HG03354 (cell line): Measurements from ENCODE around the gene BUB1B.
"Not testable (repeated sequence)": the region's sequence is repeated elsewhere in the genome, so short reads cannot be mapped to it uniquely, and the experiment has no call there.

ENCODE experiments used
- ATAC-seq: cut with Tn5 transposase; IDR thresholded peaks from one replicate; pipeline ENCODE4 v1.9.1; 2021; ENCODE audit warnings: mild to moderate bottlenecking; ENCODE audit not compliant: unreplicated experiment, poor library complexity, severe bottlenecking

The BUB1B gene

DNA sequence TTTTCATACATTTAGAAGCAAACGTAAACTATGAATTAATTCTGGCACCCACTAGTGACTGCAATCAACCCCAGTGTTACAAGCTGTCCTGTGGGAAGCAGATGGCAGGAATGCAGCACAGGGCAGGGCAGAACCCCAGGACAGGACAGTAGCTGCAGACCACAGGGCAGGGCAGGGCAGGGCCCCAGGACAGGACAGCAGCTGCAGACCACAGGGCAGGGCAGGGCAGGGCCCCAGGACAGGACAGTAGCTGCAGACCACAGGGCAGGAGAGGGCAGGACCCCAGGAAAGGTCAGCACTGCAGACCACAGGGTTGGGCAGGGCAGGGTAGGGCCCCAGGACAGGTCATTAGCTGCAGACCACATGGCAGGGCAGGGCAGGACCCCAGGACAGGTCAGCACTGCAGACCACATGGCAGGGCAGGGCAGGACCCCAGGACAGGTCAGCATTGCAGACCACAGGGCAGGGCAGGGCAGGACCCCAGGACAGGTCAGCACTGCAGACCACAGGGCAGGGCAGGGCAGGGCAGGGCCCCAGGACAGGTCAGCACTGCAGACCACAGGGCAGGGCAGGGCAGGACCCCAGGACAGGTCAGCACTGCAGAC is 24.9 kb upstream of the BUB1B start:
- ATAC-seq = not testable (repeated sequence)

DNA sequence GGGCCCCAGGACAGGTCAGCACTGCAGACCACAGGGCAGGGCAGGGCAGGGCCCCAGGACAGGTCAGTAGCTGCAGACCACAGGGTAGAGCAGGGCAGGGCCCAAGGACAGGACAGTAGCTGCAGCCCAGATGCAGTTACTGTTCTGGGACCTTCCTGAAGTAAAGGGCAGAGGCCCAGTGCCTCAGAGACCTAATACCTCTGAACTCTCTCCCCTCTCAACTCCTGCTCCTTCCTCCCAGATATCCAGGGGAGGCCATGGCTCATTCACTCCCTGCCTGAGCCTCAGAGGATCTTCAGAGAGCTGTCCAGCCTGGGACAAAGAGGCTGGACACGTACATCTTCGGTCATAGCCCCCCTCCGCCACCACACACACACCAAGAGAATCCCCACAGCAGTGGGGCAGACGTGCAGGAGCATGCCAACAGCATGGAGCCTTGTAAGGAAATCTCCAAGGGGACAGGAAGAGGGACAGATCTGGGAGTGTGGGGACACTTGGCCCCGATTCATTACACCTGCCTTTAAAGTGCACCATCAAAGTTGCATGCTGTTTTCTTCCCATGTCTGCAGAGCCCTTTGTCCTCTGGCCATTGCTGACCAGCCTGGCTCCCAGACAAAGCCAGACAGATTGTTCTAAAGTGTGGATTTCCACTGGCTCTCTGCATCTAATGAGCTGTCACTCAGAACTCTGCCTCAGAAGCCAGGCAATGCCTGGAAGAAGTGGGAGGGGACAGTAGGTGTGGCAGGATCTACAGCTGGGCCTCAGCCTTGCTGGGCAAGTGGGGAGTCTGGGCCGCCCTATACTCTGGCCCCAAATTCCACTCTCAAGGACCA is 24.2 kb upstream of the BUB1B start:
- ATAC-seq = no peak

DNA sequence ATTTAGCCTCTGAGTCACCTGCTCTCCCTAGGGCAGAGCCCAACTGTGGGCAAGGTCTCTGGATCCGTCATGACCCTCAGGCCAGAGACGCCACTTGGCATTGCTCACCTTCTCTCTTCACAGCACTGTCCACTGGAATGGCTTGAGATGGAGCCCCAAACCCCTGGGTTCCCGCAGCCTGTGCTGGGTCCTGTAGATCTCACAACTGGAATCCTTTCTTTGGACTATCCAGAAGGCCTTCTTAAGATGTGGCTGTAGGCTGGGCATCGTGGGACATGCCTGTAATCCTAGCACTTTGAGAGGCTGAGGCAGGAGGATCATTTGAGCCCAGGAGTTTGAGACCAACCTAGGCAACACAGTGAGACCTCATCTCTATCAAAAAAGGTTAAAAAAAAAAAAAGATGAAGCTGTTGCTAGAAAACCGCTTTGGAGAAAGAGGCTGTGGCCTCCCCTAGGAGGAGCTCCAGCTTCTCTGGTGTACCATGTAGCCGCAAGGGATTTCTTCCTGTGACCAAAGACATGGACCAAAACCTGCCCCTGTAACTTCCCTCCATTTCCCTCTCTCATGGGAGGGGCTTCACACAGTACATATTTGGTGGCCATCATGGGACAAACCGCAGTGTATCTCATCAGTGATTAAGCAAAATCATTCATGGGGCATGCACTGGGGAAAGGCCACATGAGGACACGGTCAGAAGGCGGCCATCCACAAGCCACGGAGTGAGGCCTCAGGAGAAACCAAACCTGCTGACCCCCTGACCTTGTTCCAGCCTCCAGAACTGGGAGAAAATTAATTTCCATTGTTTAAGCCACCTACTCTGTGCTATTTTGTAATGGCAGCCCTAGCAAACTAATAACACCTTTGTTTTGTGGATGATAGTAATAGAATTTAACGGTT is 23.3 kb upstream of the BUB1B start:
- no peak for ATAC-seq

DNA sequence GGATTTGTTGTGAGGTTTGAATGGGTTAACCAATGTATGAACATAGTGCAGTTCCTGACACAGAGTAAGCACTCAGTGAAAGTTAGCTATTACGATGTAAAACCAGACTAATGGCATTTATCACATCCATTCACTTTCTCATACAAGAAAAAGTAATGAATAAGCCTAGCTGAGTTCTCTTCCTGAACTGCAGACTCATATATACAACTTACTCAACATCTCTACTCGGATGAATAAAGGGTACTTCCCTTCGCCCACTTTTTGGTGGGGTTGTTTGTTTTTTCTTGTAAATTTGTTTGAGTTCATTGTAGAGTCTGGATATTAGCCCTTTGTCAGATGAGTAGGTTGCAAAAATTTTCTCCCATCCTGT is 22.7 kb upstream of the BUB1B start:
- ATAC-seq = not testable (repeated sequence)

DNA sequence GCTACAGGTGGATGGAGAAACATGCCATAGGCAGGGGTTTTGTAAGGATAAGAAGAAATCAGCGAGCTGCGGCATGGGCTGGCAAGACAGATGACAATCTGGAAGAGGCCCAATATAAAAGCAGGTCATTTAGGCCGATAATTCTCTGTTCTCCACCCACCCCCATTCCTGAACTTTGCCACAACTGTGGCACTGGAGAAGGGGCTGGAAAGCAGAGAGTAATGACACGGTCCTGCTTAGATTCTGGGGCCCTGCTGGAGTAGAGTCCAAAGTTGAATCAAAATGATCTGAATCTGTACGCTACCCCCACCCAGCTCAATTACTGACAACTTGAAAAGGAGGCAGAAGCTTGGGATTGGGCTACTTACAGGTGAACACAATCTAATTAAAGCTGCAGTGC is 18.4 kb upstream of the BUB1B start:
- ATAC-seq = no peak

DNA sequence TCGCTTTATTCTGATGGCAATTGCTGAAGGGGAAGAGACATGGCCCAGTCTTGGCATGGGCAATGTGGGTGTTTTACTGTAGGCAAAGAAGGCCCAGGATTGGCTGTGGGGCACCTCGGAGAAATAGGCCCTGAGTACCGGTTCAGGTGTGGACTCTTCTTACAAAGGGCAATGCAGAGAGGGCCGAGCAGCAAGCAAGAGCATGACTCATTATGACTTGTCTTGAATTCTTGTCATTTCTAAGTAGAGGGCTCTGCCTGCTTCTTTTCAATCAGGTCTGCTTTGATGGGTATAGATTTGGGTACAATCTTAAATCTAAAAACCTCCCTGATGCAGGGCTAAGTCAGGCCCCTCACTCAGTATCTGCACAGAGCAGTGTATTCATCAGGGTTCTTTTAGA is 14.8 kb upstream of the BUB1B start:
- ATAC-seq = no peak

DNA sequence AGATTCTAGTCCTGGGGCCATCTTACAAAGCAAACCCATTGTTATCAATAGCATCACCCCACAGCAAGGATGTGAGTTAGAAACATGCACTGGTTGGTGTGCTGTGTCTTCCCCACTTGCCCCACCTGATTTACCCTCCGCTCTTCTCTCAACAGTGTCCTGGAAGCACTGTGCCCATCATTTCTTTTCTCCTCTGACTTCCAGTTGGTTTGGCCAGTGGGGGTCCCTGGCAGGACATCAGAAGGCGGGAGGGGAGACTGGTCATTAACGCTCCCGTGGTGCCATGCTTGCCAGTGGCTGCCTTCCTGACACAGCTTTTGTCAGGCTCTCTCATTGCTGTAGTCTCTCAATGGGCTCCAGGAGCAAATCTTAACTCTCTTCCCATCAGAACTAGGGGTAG is 11.5 kb upstream of the BUB1B start:
- no peak for ATAC-seq

DNA sequence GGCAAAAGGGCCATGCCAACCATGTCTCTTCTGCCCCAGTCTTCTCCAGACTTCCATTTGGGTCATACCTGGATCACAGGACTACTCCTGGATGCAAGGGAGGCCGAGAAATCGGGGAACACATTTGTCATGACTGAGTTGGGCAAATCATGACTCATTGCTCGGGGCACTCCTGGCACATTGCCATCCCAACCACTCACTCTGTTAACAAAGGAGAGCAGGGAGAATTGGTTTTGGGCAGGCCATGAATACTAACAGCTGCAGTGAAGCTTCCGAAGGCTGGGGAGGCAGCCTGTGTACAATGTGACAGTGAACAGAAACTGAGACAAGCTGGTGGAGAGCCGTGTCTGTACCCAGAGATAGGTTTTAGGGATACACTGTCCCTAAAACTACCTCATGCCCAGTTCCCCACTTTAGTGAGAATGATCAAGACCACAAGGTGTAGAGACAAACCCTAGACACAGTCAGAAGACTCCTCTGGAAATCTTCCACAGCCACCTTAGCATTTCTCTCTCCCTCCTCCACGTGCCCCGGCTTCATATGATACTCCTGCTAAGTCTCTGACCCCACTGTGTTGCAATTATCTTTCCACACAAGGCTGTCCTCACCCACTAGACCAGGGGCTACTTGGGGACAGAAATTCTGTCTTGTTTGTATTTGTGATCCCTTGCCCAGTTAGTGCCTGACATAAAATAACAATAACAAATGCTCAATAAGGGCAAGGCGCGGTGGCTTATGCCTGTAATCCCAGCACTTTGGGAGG is 10.5 kb upstream of the BUB1B start:
- ATAC-seq = no peak

DNA sequence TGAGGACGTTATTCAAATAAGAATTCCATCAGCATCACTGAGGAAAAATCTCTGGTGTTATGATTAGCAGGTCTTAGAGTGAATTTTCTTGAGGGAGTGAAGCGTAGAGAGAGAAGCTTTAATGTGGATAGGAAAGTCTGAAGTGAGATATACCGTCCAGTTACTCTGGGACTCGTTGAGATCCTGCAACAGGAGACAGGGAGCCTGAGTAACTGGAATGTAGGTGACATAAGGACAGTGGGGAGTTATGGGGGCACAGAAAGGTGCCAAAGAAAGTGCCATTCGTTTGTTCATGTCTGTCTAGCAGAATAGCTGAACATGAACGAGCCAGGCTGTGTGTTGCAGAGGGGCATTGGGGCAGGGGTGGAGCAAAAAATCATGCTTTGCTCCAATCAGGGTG is 9.4 kb upstream of the BUB1B start:
- no peak for ATAC-seq

DNA sequence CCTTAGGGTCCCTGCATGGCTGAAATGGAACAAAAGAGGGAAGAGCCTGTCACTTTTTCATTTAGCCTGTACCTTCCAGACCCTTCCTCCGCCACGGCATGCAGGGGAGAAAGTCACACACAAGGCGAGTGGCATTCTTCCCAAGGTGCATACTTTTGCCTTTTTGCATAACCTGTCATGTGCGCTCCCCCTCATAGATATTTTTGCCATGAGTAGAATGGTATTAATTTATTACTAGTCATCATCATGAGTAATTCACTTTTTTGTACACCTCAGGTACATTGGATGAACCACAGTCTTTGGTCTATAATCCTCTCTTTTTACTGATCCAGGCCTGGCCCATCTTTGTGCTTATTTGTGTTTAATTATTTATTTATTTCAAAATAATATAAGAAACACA is 8.9 kb upstream of the BUB1B start:
- no peak for ATAC-seq

DNA sequence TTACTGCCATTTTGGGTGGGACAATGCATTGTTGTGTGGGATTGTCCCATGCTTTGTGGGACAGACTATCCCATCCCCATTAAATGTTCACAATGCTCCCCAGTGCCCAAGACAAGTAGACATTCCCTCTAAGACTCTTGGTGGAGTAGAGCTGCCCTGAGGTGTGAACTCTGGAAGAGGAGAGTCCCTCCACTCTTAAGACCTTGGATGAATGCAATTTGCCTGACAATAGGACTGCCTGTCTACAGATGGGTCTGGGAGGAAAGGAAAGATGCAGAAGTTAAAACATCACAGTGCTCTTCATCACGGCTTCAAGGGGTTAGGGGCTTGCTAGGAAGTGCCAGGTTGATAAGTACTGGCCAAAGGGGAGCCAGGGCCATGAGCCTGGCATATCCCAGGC is 6.0 kb upstream of the BUB1B start:
- ATAC-seq = not testable (repeated sequence)

DNA sequence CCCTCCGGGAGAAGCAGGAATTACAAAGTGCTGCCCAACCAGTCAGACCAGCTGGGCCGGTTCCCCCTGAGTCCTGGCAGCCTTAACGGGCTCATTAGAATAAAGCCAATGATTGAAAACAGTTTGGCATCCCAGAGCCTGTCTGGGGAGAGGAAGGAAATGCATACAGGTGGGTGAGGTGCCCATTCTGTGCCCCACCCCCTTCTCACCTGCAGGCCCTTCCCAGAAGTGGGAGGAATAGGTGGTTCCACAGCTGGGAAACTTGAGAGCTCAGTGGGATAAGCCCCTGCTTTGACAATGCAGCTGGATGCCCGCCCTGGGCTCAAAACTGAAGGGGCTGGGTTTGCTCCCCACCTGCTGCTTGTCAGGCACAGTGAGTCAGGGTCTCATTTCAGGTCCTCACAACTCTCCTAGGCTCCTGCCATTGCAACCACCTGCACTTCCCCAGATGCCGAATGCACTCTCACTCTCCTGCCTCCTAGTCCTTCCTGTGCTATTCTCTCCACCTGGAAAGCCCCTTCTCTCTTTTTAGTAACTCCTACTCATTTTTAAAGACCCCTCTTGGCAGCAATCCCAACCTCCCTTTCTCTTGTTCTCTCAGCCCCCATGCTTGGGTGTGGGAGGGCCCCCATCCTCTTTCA is 5.5 kb upstream of the BUB1B start:
- ATAC-seq = no peak

DNA sequence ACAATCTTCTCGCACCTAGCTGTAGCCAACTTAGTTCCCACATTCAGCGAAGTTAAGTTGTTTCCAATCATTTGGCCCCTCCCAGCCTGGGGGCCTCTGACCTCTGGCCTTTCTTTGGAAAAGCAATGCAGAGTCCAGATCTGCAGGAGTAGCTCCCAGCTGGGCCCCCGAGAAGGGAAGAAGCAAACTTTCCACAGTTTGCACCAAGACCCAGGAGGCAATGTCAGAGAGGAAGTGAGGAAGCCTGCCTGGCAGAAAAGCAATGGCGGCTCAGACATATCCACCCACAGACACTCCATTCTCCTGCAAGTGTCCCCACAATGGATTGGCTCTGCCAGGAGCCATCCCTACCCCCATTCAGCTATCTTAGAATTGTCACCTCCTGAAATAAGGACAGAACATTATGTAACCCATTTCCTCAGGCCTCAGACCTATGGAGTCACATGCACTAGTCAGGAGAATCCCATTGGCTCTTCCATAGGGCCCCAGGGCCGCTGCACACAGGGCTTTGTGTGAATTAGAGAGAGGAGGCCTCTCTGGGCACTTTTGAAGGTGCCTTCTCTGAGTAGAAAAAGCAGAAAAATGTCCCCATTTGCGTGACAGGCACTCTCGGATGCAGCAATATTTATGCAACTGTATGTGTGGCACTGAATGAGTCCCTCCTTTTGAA is 3.0 kb upstream of the BUB1B start:
- no peak for ATAC-seq

DNA sequence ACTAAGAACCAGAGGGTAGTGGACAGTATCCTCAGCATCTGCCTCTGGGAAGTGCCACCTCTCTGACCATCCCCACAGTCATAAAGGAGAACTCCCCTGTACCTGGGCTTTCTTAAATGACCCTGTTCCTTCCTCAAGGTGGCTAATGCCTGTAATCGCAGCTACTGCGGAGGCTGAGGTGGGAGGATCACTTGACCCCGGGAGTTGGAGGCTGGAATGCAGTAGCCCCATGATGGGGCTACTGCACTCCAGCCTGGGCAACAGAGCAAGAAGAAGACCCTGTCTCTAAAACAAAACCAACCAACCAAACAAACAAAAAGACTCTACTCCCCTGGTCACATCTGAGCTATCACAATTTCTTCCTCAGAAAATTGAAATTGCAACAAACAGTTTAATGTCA is 848 bp upstream of the BUB1B start:
- no peak for ATAC-seq

DNA sequence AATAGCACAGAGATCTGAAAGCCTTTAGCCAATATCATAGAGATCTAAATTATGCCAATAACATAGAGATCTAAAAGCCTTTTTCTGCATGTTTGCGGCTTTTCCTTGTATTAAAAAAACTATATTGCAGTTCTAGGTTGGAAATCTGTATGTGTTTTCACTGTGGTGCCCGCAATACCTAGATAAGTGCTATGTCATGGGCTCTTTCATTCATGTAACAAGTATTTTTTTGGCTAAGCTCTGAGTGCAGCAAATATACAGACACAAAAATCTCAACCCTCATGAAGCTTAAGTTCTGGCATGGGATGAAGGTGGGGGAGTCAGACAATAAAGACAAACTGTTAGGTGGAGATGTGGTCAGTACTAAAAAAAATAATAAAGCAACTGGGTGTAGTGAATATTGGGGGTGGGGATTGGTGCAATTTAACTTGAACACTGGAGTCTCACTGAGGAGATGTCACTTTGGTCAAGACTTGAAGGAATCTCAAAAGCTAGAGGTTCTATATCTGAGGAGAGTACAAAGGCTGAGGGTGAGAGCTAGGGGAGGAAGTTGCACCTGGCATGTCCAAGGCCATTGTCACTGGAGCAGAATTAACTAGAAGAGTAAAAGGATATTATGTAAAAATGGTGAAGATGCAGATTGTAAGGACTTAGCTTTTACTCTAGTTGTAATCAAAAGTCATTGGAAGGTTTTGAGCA is 973 bp downstream of the BUB1B start:
- no peak for ATAC-seq

DNA sequence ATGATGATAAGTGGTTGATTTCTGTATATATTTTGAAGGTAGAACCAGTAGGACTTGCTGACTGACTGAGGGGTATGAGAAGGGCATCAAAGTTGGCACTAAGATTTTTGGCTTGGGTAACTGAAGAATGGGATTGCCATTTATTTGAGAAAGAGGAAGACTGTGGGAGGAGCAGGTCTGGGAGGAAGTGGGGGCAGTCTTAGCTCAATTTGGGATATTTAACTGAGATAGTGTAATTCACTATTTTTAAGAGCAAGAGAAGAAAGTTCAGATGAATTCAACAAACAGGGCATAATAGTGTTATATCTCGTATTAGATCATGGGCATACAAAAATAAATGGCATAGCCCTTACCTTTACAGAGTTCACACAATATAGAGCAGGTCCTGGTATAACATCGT is 1.7 kb downstream of the BUB1B start:
- no peak for ATAC-seq

DNA sequence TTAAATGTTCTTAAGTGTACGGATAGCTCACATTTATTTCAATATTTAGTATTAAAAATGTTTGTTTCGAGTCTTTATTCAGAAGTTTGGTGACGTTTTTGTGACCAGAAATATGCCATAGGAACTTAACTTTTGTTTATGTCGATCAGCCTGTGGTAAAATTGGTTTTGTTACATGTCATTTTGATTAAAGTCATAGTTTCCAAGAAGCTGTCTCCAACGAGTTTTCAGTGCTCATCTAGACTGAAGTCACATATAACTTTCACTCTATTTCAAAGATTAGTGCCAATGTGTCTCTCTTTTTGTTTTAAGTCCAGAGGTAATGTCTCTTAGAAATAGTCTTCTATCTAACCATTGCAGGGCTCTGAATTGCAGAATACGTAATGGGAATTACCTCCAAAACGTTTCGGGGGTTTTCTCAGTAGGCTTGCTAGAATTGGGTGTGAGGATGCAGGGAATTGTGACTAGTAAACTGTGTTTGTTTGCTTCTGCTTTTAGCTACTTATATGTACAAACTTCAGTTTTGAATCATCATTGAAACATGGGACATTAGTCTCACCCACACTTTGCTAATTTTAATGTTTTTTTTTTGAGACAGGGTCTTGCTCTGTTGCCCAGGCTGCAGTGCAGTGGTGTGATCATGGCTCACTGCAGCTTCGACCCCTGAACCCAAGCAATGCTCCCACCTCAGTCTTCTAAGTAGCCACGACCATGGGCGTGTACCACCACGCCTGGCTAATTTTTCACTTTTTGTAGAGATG is 3.0 kb downstream of the BUB1B start:
- ATAC-seq = no peak

DNA sequence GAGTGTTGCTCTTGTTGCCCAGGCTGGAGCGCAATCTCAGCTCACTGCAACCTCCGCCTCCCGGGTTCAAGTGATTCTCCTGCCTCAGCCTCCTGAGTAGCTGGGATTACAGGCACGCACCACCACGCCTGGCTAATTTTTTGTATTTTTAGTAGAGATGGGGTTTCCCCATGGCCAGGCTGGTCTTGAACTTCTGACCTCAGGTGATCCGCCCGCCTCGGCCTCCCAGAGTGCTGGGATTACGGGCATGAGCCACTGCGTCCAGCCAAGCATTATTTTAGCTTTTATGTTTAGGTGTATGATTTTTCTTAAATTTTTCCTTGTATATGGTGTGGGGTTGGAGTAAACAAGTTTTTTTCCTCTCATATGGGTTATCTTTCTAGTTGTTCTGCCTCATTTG is 6.5 kb downstream of the BUB1B start:
- ATAC-seq = not testable (repeated sequence)
